ENCODE data around the gene ADAM10. TPM values are rescaled to one million over a fixed set of nuclear protein-coding genes. Genes with fewer than 3 reads are reported as not detected.

The ADAM10 gene
- total and polyA plus RNA-seq, 8 donors, result 5.8 to 159 (median 17.2) TPM

DNA sequence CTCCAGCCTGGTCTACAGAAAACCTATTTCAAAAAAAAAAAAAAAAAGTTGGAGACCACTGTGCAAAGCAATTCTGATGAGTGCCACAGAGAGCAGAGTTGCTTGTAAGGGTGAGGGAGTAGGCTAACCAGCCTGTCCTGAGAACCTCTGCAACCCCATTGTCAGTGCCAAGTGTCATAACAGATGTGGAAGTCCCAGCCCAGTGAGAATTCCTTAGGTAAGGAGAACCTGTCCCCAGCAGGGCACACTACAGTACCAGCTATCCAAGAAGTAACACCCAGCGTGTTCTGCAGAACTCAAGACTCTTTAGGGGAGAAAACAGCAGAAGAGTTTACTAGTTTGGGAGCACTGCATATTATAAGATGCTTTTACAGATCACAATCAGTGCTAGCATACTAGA, 161.4 kb downstream of the ADAM10 start:
- WGBS, 5 donors, result 76 to 82% (median 81%) methylated on average over 1 of the region's 1 CpG
- DNase-seq, result no peak

DNA sequence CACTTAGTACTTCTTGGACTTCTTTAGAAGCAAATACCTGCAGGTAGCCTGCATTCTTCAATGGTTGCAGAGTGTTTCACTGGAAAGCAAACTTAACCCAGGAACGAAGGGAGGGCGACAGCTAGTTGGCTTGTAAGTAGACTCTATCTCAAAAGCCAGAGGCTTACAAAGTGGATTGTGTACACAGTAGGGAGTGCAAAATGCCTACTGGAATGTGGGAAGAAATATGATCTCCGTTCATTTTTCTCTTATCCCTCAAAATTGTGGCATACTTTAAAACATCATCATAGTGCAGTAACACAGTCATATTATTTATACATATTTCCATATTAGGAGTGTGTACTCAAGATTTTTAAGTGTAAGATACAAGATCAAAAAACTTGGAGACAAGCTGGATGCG, 162.0 kb downstream of the ADAM10 start:
- no peaks in the 10 kb centered on the region for H3K36me3 ChIP-seq
- no peak overlapping the region for H3K4me3 ChIP-seq
- H3K4me1 ChIP-seq, result peaks cover 0 to 14% (median 0%) of the 10 kb centered on the region in 4 donors
- H3K27ac ChIP-seq, result no peak overlapping the region
- no peaks in the 10 kb centered on the region for H3K9me3 ChIP-seq
- H3K27me3 ChIP-seq, result no peaks in the 10 kb centered on the region
- no peak for TF ChIP-seq CTCF (IDR thresholded peaks at IDR 0.05)
- no peak for TF ChIP-seq EP300 (IDR thresholded peaks at IDR 0.05)
- no peak for TF ChIP-seq POLR2AphosphoS5 (IDR thresholded peaks at IDR 0.05)
- no peak for TF ChIP-seq POLR2A (IDR thresholded peaks at IDR 0.05)
- intact Hi-C loops (cut with DNase I; ENCODE audit: low total_unique reads), result no loop called here
- no peak for DNase-seq
- 54 to 66% (median 62%) methylated on average over 4 of the region's 4 CpGs for WGBS, 5 donors

More for the DNA sequence above, 161.4 kb downstream of the ADAM10 start:
- Histone ChIP-seq H3K4me3 (no peak overlapping the region), H3K9me3 (no peaks in the 10 kb centered on the region), H3K27ac (no peak overlapping the region), H3K4me1 (peaks cover 0 to 14% (median 0%) of the 10 kb centered on the region in 4 donors), H3K27me3 (no peaks in the 10 kb centered on the region), H3K36me3 (peaks cover 0 to under 1% (median 0%) of the 10 kb centered on the region in 4 donors)
- intact Hi-C loops (cut with DNase I; ENCODE audit: low total_unique reads), result no loop called here
- TF ChIP-seq POLR2AphosphoS5 (IDR thresholded peaks at IDR 0.05) (no peak), EP300 (IDR thresholded peaks at IDR 0.05) (no peak), POLR2A (IDR thresholded peaks at IDR 0.05) (no peak), CTCF (IDR thresholded peaks at IDR 0.05) (no peak)

- no peaks in the 10 kb centered on the region for H3K9me3 ChIP-seq
- TF ChIP-seq POLR2A (IDR thresholded peaks at IDR 0.05) (no peak), EP300 (IDR thresholded peaks at IDR 0.05) (no peak), POLR2AphosphoS5 (IDR thresholded peaks at IDR 0.05) (no peak), CTCF (IDR thresholded peaks at IDR 0.05) (no peak)
- H3K27ac ChIP-seq, result no peak overlapping the region
- peaks cover 0 to 8% (median 0%) of the 10 kb centered on the region in 4 donors for H3K4me1 ChIP-seq
- H3K4me3 ChIP-seq, result no peak overlapping the region
- H3K27me3 ChIP-seq, result no peaks in the 10 kb centered on the region
- intact Hi-C loops (cut with DNase I; ENCODE audit: low total_unique reads), result no loop called here
- no peak for DNase-seq
- 80 to 93% (median 87%) methylated on average over 5 of the region's 5 CpGs for WGBS, 5 donors
- H3K36me3 ChIP-seq, result no peaks in the 10 kb centered on the region
These were observed 163.6 kb downstream of the ADAM10 start for GRCh38 chr15:58585693-58586443.

DNA sequence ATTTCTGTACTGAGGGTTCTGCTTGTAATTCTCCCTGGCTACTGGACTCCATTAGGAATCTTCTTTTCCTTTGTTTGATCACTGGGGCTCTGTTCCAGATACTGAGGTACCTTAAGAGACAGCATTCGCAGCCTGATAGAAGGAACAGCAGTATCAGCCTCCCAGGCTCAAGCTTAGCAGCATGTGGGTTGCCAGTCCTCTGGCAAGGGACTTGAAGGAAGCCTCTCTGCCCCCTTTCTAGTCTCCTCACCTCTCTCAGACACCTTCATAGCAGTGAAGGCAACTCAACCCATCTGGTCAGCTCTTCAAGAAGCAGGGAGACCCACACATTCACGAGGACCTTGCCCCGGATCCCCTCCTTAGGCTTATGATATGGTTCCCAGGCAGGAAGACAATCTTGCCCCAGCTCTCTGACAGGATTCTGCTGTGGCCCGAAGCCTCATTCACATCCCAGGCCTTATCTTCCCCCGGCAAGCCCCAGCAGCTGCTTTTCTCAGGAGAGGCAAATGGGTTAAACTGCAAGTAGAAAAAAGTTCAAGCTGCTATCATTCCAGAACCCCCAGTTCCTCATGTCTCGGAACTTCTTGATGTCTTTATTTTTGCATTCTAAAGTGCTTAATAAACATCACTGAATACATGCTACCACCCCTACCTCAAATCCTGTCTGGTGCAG, 164.6 kb downstream of the ADAM10 start:
- H3K4me3 ChIP-seq, result no peak overlapping the region
- intact Hi-C loops (cut with DNase I; ENCODE audit: low total_unique reads), result no loop called here
- no peak overlapping the region for H3K27ac ChIP-seq
- 54 to 69% (median 65%) methylated on average over 6 of the region's 6 CpGs for WGBS, 5 donors
- H3K9me3 ChIP-seq, result no peaks in the 10 kb centered on the region
- no peaks in the 10 kb centered on the region for H3K36me3 ChIP-seq
- no peaks in the 10 kb centered on the region for H3K4me1 ChIP-seq
- no peak for TF ChIP-seq POLR2A (IDR thresholded peaks at IDR 0.05)
- TF ChIP-seq CTCF (IDR thresholded peaks at IDR 0.05), result no peak
- no peak for TF ChIP-seq POLR2AphosphoS5 (IDR thresholded peaks at IDR 0.05)
- TF ChIP-seq EP300 (IDR thresholded peaks at IDR 0.05), result no peak
- H3K27me3 ChIP-seq, result no peaks in the 10 kb centered on the region
- no peak for DNase-seq

Data from stomach (tissue), 9 donors.